Measurements from ENCODE around the gene CHD5.

CHD5 gene

GRCh38 chr1:6184083-6184783 lies 4.1 kb upstream of the CHD5 start:
- Histone ChIP-seq H3K4me3 (ENCODE audit: low read depth, low read length) (no peak overlapping the region), H3K27me3 (replicated peaks) (peaks cover 12% of the 10 kb centered on the region), H3K36me3 (replicated peaks) (peaks cover 33% of the 10 kb centered on the region), H3K27ac (no peak overlapping the region)
- DNase-seq: no peak
- no peak for TF ChIP-seq CTCF (IDR thresholded peaks at IDR 0.05; ENCODE audit: low read depth, low read length, missing control alignments)
- in situ Hi-C loops (cut with HindIII; ENCODE audit: low pct_ligation_motif_present, low sequenced_read_pairs): no loop called here

- DNase-seq: no peak
- Histone ChIP-seq H3K4me3 (ENCODE audit: low read depth, low read length) (no peak overlapping the region), H3K27ac (no peak overlapping the region), H3K27me3 (replicated peaks) (peaks cover 18% of the 10 kb centered on the region), H3K36me3 (replicated peaks) (peaks cover 29% of the 10 kb centered on the region)
- TF ChIP-seq CTCF (IDR thresholded peaks at IDR 0.05; ENCODE audit: low read depth, low read length, missing control alignments): peak; percentile 36
- in situ Hi-C loops (cut with HindIII; ENCODE audit: low pct_ligation_motif_present, low sequenced_read_pairs): no loop called here
Observed at GRCh38 chr1:6183520-6183989, 3.4 kb upstream of the CHD5 start.

- no peak for TF ChIP-seq CTCF (IDR thresholded peaks at IDR 0.05; ENCODE audit: low read depth, low read length, missing control alignments)
- DNase-seq: no peak
- H3K27me3 ChIP-seq (replicated peaks): peaks cover 37% of the 10 kb centered on the region
- peaks cover 12% of the 10 kb centered on the region for H3K36me3 ChIP-seq (replicated peaks)
- in situ Hi-C loops (cut with HindIII; ENCODE audit: low pct_ligation_motif_present, low sequenced_read_pairs): no loop called here
- no peak overlapping the region for H3K27ac ChIP-seq
- no peak overlapping the region for H3K4me3 ChIP-seq (ENCODE audit: low read depth, low read length)
Observed at GRCh38 chr1:6181347-6181770, 1.2 kb upstream of the CHD5 start.

GRCh38 chr1:6180707-6181311 lies 688 bp upstream of the CHD5 start:
- H3K4me3 ChIP-seq (ENCODE audit: low read depth, low read length): no peak overlapping the region
- H3K36me3 ChIP-seq (replicated peaks): peaks cover 9% of the 10 kb centered on the region
- DNase-seq: no peak
- peaks cover 39% of the 10 kb centered on the region for H3K27me3 ChIP-seq (replicated peaks)
- in situ Hi-C loops (cut with HindIII; ENCODE audit: low pct_ligation_motif_present, low sequenced_read_pairs): no loop called here
- no peak for TF ChIP-seq CTCF (IDR thresholded peaks at IDR 0.05; ENCODE audit: low read depth, low read length, missing control alignments)
- no peak overlapping the region for H3K27ac ChIP-seq

GRCh38 chr1:6179564-6180175 lies 451 bp downstream of the CHD5 start:
- H3K27me3 ChIP-seq (replicated peaks): peaks cover 39% of the 10 kb centered on the region

More at GRCh38 chr1:6179564-6180175, 451 bp downstream of the CHD5 start:
- in situ Hi-C loops (cut with HindIII; ENCODE audit: low pct_ligation_motif_present, low sequenced_read_pairs): no loop called here
- Histone ChIP-seq H3K36me3 (replicated peaks) (peaks cover 4% of the 10 kb centered on the region), H3K4me3 (ENCODE audit: low read depth, low read length) (no peak overlapping the region), H3K27ac (no peak overlapping the region)
- no peak for DNase-seq
- TF ChIP-seq CTCF (IDR thresholded peaks at IDR 0.05; ENCODE audit: low read depth, low read length, missing control alignments): no peak
